A549 (cell line): ENCODE measurements around the gene THPO.

Experiments used
- CTCF ChIP-seq: fragments of >200 bp; sonication (Bioruptor Twin); formaldehyde crosslinking; IDR thresholded peaks from 3 replicates; pipeline ENCODE4 v1.5.1; 2016
- EP300 ChIP-seq, 2 experiments: fragments of >200 bp; sonication (Bioruptor Twin); formaldehyde crosslinking; IDR thresholded peaks; 2 replicates in 1 of 2; 3 replicates in 1 of 2; pipeline ENCODE4 v1.6.1; 2016 to 2017
- JUN ChIP-seq, 2 experiments: fragments of >200 bp; sonication (Bioruptor Twin); formaldehyde crosslinking; IDR thresholded peaks; 2 replicates in 1 of 2; 3 replicates in 1 of 2; pipeline ENCODE4 v1.6.1; 2016 to 2017
- MAZ ChIP-seq: fragments of 150-350 bp; IDR thresholded peaks from 2 replicates; pipeline ENCODE4 v1.6.1; 2014; ENCODE audit warnings: antibody characterized with exemption, low read depth, low read length, borderline replicate concordance
- RAD21 ChIP-seq, 2 experiments: fragments of >200 bp in 1 of 2; sonication (Bioruptor Twin) in 1 of 2; formaldehyde crosslinking in 1 of 2; IDR thresholded peaks in 1 of 2; conservative IDR thresholded peaks in 1 of 2; 2 replicates in 1 of 2; 3 replicates in 1 of 2; pipeline ENCODE4 v1.6.1; 2012 to 2018; ENCODE audit warnings: inconsistent platforms in 1 of 2

GRCh38 chr3:184333190-184333589, 44.8 kb downstream of the THPO start:
- no peak for TF ChIP-seq MAZ
- TF ChIP-seq RAD21 (conservative IDR thresholded peaks at IDR 0.05 in 1 of 2, IDR thresholded peaks at IDR 0.05 in 1 of 2), result no peak
- TF ChIP-seq JUN (IDR thresholded peaks at IDR 0.05), result no peak; a peak in 1 of 5 replicates
- TF ChIP-seq CTCF, result no peak
- no peak for TF ChIP-seq EP300 (IDR thresholded peaks at IDR 0.05)
